GM18520 (cell line): ENCODE data around the gene ACSL5.
"Not testable (repeated sequence)": the region's sequence is repeated elsewhere in the genome, so short reads cannot be mapped to it uniquely, and the experiment has no call there.

Source experiments
- ATAC-seq: cut with Tn5 transposase; IDR thresholded peaks from one replicate; pipeline ENCODE4 v1.9.1; 2021; ENCODE audit not compliant: unreplicated experiment

The ACSL5 gene

GRCh38 chr10:112456533-112456932, 82.6 kb downstream of the ACSL5 start:
- no peak for ATAC-seq

- ATAC-seq: no peak
Observed at GRCh38 chr10:112460366-112460765, 86.5 kb downstream of the ACSL5 start.

GRCh38 chr10:112461029-112461887, 87.3 kb downstream of the ACSL5 start:
- no peak for ATAC-seq

GRCh38 chr10:112464074-112464473, 90.2 kb downstream of the ACSL5 start:
- not testable (repeated sequence) for ATAC-seq

- no peak for ATAC-seq
Observed at GRCh38 chr10:112465299-112465883, 91.5 kb downstream of the ACSL5 start.

GRCh38 chr10:112466802-112467201, 92.9 kb downstream of the ACSL5 start:
- ATAC-seq: no peak

GRCh38 chr10:112467541-112468075, 93.7 kb downstream of the ACSL5 start:
- ATAC-seq: no peak

GRCh38 chr10:112471878-112472487, 98.1 kb downstream of the ACSL5 start:
- no peak for ATAC-seq

GRCh38 chr10:112475575-112476218, 101.8 kb downstream of the ACSL5 start:
- ATAC-seq: no peak
